ENCODE results near the gene LMO7.

The LMO7 gene

DNA sequence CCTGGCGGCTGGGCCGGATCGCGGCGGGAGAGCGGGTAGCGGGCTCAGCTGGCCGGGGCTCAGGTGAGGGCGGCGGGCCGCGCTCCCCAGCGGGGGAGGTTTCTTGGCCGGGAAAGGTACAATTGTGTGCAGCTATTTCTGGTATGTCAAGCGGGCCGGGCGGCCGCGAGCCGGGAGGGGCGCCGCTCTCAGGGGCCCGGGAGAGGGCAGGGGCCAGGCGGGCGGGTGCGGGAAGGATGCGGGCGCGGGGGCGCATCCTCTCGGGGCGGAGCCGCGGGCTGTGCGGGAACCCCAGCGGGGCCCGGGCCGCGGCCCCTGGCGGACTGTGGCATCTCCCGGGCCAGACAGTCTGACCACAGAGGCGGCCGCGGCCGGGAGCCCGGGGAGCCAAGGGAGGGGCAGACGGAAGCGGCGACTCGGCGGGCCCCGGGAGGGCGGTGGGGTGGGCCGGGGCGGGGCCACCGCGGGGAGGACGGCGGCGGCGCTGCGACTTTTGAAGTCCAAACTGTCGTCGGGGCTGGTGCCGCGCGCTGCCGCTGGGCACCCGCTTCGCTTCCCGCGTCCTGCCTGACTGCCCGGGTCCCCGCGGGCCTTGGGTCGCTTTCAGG lies at the start of gene LMO7:
TSS of gene LMO7 (plus strand) at position 503 of the 608 bp plus-strand sequence. CDS start 328 bp downstream, outside the sequence.
- DNase-seq: peak in 1 of 2 experiments; percentile 62

DNA sequence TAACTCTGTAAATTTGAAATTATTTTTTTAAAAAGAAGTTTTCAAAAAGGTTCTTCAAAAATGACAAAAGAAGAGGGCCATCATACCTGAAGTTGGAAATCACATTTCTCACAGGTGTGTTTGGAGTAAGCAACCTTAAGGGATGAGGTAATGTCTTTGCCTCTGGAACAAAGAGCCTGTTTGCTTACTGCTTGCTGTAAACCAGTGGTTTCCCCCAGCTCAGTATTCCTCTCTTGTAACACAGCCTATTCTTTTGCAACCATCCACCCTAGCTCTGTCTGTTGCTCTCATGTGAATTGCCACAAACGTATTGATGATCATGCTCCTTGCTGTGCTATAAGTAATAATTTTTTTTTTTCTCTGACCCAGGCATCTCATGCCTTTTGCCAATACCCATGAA lies 48.5 kb upstream of the LMO7 start:
- no peak for DNase-seq

- no peak for DNase-seq
Observed at GRCh38 chr13:75596657-75597182, 39.4 kb upstream of the LMO7 start.

GRCh38 chr13:75600371-75600770 lies 35.8 kb upstream of the LMO7 start:
- DNase-seq: no peak

GRCh38 chr13:75603038-75603437 lies 33.1 kb upstream of the LMO7 start:
- DNase-seq: no peak

DNA sequence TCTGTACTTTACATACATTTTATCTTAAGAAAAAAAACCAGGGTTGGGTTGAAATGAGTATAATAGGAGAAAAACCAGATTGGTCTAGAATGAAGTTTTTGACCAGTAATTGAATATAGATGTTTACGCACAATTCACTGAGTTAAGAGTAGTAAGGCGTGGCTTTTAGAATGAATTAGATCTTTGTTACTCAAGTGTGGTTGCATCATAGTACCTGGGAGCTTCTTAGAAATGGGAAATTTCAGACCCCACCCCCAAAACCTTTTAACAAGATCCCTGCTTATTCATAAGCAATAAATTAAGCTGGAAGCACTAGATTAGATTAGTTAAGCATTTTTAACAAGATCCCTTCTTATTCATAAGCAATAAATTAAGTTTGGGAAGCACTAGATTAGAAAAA lies 28.7 kb upstream of the LMO7 start:
- DNase-seq: no peak

- no peak for DNase-seq
Observed at GRCh38 chr13:75610466-75610865, 25.7 kb upstream of the LMO7 start.

GRCh38 chr13:75612354-75612753 lies 23.8 kb upstream of the LMO7 start:
- no peak for DNase-seq

GRCh38 chr13:75617230-75617629 lies 18.9 kb upstream of the LMO7 start:
- no peak for DNase-seq

- no peak for DNase-seq
Observed at GRCh38 chr13:75618308-75618707, 17.8 kb upstream of the LMO7 start.

DNA sequence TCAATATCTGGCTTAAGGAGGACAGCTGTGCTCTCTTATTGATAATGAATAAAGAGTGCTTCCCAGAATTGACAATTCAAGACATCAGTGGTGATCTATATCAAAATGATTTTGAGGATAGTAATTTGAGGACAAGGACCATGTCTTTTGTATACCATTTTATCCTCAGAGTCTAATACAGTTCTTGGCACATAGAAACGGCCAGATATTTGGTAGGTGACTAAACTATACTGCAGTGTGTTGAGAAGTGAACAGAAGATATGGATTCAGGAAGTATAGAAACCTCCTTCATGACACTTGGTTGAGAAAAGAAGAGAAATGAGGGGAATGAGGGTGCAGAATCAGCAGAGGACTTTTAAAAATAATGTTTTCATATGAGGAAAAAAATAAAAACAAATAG lies 16.1 kb upstream of the LMO7 start:
- no peak for DNase-seq

DNA sequence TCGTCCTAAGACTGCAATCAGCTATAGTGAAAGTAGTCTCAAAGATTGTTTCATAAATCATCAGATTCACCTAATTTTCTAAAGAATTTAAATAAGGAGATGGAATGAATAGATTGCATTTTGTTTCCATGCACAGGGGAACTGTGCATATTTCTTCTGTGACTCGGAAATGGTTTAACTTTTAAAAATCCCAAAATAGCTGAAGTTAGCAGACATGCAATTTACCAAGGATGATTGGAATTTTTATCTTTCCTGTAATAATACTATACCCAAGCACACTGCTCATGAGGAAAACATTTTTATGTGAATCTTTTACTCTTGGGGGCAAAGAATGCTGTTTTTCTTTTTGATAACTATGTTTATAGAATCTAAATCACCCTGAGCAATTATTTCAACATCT lies 15.0 kb upstream of the LMO7 start:
- peak in 1 of 2 experiments; percentile 55 for DNase-seq

DNA sequence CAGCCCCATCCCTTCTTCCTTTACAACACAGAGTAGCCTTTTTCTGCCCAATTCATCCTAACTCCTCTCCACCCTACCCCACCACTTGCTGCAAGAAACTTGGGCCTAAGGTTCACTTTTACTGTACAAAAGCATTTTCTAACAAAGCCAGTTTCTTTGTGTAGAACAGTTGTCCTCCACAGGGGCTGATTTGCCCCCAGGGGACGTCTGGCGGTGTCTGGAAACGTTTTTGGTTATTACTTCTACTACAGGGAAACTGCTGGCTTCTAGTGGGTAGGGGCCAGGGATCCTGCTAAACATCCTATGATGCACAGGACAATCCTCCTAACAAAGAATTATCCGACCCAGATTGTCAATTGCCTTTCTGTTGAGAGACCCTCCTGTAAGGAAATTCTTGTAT lies 7.3 kb upstream of the LMO7 start:
- DNase-seq: no peak

DNA sequence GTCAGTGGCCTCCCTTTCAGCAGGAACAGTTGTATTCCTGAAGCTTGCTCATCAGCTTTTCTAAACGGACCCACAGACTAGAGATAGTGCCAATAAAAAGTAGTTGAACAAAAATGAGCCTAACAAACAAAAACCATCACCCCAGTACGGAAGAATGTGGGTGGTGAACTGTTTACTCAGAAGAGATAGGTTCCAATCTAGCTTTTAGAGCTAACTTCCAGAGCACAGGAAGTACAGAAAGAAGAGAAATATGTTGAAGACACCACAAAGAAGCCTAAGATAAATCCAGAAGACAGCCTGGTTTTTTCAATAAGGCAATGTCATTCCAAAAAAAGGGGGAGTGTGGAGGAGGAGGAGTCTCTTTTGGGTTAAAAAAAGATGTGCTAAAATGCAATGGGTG lies 2.8 kb upstream of the LMO7 start:
- DNase-seq: peak; percentile 13 to 45

- DNase-seq: no peak
Observed at GRCh38 chr13:75635101-75635827, 866 bp upstream of the LMO7 start.

- DNase-seq: peak; percentile 7 to 62
Observed at GRCh38 chr13:75636436-75637180, 478 bp downstream of the LMO7 start.

DNA sequence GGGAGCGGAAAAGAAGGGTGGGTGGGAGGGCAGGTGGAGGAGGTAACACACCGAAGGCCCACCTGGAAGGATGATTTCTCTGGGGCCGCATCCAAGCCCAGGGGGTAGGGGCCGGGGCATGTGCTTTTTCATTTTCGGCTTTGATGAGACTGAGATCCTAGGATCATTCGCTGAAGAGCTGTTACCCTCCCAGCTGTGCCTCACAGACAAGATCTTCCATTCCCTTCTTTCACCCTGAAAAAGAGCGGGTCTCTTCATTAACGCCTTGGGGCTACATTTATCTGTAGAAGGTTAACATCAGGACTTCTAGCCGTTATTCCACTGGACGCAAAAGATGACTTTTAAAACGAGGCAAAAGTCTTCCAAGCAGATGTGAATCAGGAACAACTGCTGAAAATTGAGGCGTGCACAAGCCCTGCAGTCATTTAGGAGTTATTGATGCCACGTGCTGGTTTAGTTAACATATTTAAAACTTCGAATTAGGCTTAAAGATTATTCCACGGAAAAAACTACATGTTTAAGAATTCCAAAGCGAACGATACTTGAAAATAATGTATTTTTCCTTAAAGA lies 1.1 kb downstream of the LMO7 start:
- DNase-seq: no peak

DNA sequence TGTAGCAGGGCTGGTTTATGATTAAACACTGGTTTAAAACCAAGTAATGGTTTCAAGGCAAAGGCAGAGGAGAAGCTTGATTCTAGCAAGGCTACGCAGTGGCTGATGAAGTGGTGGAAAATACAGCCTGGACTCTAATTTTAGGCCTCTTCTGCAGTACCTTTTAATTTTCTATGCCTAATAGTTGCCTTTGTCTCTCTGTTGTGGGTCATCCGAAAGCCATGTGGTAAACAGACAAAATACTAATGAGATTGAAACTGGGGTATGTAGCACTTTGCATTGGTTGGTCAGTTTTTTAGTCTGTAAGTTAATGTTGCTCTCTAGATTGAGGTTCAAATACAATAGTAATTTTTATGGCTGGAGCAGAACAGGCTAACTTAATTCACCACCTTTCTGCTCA lies 3.3 kb downstream of the LMO7 start:
- no peak for DNase-seq

DNA sequence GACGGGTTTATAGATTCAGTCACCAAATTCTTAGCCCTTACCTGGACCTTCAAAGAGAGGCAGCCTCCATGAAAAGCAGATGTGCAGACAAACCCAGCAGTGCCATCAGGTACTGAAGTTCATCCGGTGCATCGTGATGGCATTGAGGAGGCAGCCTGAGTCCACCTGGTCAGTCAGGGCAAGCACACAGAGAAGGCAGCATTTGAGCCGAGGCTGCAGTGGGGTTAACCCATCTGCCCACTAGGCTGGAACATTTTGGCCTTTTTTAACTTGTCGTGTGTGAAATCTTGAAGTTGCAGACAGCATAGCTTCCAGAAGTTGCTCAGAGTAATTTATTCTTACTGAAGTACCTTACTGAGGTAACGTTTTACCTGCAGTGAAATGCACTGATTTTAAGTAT lies 4.9 kb downstream of the LMO7 start:
- no peak for DNase-seq

- DNase-seq: no peak
Observed at GRCh38 chr13:75643182-75643581, 7.1 kb downstream of the LMO7 start.

DNA sequence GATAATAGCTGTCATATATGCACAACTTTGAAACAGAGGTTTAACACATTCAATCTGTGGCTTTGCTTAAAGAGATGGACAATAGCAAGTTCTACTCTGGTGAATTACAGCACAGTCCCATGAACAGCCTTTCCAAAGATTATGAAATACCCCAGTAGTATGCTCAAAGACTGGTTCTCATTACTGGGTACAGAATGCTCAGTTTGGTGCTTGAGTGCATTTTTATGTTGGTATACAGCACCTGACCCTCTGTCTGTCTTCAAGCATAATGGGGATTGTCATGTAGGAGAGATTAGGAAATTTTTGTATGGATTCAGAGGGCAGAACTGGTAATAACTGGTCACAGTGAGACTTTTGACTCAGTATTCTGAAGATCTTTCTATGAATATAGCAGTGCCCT lies 7.6 kb downstream of the LMO7 start:
- no peak for DNase-seq

GRCh38 chr13:75645141-75645540 lies 9.0 kb downstream of the LMO7 start:
- DNase-seq: no peak

- DNase-seq: no peak
Observed at GRCh38 chr13:75647126-75647784, 11.1 kb downstream of the LMO7 start.
